ENCODE results near the gene CDH26. TPM values are rescaled to one million over a fixed set of nuclear protein-coding genes. Genes with fewer than 3 reads are reported as not detected.

CDH26 gene
- total and polyA plus RNA-seq, 9 of the 15 experiments (the other 6 are each of a cell fraction or from before 2014, with no cell fraction given), result 0.07 to 0.13 (median 0.10) TPM; not detected in 4

DNA sequence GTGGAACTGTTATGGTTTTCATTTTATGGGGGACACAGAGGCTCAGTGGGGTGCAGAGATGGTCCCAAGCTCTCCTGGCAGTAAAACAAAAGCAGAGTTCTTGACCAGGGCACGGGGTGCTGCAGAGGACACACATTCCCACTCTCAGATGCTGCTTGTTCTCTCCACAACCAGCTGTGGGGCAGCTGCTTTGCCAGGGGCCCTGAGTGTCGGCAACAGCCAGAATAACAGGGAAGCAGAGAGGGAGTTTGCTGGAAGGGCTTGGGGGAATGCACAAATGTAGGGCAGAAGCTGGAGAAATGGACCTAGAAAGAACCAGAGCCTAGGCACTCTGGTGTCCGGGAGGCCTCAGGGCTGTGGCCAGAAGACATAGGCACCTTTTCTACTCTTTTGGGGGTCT is 93.7 kb downstream of the CDH26 start (continued):
- TF ChIP-seq FUS (optimal IDR thresholded peaks at IDR 0.05; ENCODE audit: low read depth, low read length) (no peak), TCF7 (IDR thresholded peaks at IDR 0.05; ENCODE audit: borderline replicate concordance) (no peak), HNRNPH1 (optimal IDR thresholded peaks at IDR 0.05; ENCODE audit: low read depth, low read length) (no peak), SRF (CRISPR knock-in tag; IDR thresholded peaks at IDR 0.05) (no peak)
- TF ChIP-seq, protein P1, sequence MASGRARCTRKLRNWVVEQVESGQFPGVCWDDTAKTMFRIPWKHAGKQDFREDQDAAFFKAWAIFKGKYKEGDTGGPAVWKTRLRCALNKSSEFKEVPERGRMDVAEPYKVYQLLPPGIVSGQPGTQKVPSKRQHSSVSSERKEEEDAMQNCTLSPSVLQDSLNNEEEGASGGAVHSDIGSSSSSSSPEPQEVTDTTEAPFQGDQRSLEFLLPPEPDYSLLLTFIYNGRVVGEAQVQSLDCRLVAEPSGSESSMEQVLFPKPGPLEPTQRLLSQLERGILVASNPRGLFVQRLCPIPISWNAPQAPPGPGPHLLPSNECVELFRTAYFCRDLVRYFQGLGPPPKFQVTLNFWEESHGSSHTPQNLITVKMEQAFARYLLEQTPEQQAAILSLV (tag; IDR thresholded peaks at IDR 0.05), result no peak
- TF ChIP-seq, protein P2, sequence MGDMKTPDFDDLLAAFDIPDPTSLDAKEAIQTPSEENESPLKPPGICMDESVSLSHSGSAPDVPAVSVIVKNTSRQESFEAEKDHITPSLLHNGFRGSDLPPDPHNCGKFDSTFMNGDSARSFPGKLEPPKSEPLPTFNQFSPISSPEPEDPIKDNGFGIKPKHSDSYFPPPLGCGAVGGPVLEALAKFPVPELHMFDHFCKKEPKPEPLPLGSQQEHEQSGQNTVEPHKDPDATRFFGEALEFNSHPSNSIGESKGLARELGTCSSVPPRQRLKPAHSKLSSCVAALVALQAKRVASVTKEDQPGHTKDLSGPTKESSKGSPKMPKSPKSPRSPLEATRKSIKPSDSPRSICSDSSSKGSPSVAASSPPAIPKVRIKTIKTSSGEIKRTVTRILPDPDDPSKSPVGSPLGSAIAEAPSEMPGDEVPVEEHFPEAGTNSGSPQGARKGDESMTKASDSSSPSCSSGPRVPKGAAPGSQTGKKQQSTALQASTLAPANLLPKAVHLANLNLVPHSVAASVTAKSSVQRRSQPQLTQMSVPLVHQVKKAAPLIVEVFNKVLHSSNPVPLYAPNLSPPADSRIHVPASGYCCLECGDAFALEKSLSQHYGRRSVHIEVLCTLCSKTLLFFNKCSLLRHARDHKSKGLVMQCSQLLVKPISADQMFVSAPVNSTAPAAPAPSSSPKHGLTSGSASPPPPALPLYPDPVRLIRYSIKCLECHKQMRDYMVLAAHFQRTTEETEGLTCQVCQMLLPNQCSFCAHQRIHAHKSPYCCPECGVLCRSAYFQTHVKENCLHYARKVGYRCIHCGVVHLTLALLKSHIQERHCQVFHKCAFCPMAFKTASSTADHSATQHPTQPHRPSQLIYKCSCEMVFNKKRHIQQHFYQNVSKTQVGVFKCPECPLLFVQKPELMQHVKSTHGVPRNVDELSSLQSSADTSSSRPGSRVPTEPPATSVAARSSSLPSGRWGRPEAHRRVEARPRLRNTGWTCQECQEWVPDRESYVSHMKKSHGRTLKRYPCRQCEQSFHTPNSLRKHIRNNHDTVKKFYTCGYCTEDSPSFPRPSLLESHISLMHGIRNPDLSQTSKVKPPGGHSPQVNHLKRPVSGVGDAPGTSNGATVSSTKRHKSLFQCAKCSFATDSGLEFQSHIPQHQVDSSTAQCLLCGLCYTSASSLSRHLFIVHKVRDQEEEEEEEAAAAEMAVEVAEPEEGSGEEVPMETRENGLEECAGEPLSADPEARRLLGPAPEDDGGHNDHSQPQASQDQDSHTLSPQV (IDR thresholded peaks at IDR 0.05), result no peak
